Endothelial cell of umbilical vein (primary cell): ENCODE results near the gene ADARB2. TPM values are rescaled to one million over a fixed set of nuclear protein-coding genes. Genes with fewer than 3 reads are reported as not detected.

Experiments
- BruUV-seq: library from RNA; stranded (reverse); fragments of 400-500 nt; replicated peaks from 2 replicates; lab custom pipeline; 2021; lab: Mats Ljungman, UMichigan
- CTCF ChIA-PET: fragments of 300-600, 350-600 bp; sonication (Branson Sonifier 250); formaldehyde crosslinking; loops from one replicate; lab custom pipeline; 2021; ENCODE audit warnings: antibody characterized with exemption, inconsistent platforms; lab: Charles Lee
- POLR2A ChIA-PET: fragments of 300-600, 350-600 bp; sonication (Branson Sonifier 250); formaldehyde crosslinking; loops from one replicate; lab custom pipeline; 2021; ENCODE audit warnings: antibody characterized with exemption, inconsistent platforms; lab: Charles Lee
- DNase-seq: peaks from one replicate; pipeline ENCODE4 v3.0.0-alpha.2; 2011; ENCODE audit warnings: low read depth, low spot score
- FAIRE-seq: peaks from 2 replicates; lab custom pipeline; 2011; peaks lifted over from hg19 to GRCh38; lab: Jason Lieb, UNC
- H2AFZ ChIP-seq: 2 replicates; pipeline ENCODE4 v1.6.0; 2012; ENCODE audit warnings: low read depth, low read length, control low read depth, inconsistent platforms
- H3K27ac ChIP-seq: 2 replicates; pipeline ENCODE4 v1.5.1; 2011; ENCODE audit warnings: low read depth, mild to moderate bottlenecking, control low read depth, low read length, moderate library complexity; ENCODE audit not compliant: insufficient read depth
- H3K27me3 ChIP-seq, 2 experiments: 2 replicates each; pipeline versions ENCODE4 v1.6.0 to v1.6.1; 2011; ENCODE audit warnings: low read length in 2 of 2, mixed read lengths in 1 of 2; ENCODE audit not compliant: control insufficient read depth in 2 of 2, insufficient read depth in 2 of 2
- H3K36me3 ChIP-seq, 2 experiments: 2 replicates in 1 of 2; 3 replicates in 1 of 2; pipeline ENCODE4 v1.5.1; 2011; ENCODE audit warnings: low read length in 2 of 2, mild to moderate bottlenecking in 1 of 2, moderate library complexity in 1 of 2; ENCODE audit not compliant: control insufficient read depth in 2 of 2, insufficient read depth in 2 of 2; ENCODE audit errors: extremely low read depth in 1 of 2
- H3K4me1 ChIP-seq: 3 replicates; pipeline ENCODE4 v1.5.1; 2011; ENCODE audit warnings: mild to moderate bottlenecking, low read length; ENCODE audit not compliant: control insufficient read depth, insufficient read depth; ENCODE audit errors: extremely low read depth
- H3K4me2 ChIP-seq: 2 replicates; pipeline ENCODE4 v1.6.1; 2011; ENCODE audit warnings: low read length, control low read depth, mixed read lengths; ENCODE audit not compliant: insufficient read depth
- H3K4me3 ChIP-seq, 3 experiments: fragments of 200-600 bp in 1 of 3; sonication (generic), shearing (Covaris generic) in 1 of 3; replicated peaks in 1 of 3; 2 replicates each; pipeline ENCODE4 v1.5.1; 2011 to 2016; ENCODE audit warnings: control low read depth in 3 of 3, low read length in 3 of 3, mild to moderate bottlenecking in 2 of 3, inconsistent platforms in 1 of 3, low read depth in 1 of 3, moderate library complexity in 1 of 3; ENCODE audit not compliant: insufficient read depth in 1 of 3
- H3K79me2 ChIP-seq: 2 replicates; pipeline ENCODE4 v1.6.0; 2012; ENCODE audit warnings: low read length, inconsistent platforms; ENCODE audit not compliant: control insufficient read depth, insufficient read depth
- H3K9ac ChIP-seq: replicated peaks from 2 replicates; pipeline ENCODE3; 2011; ENCODE audit warnings: low read length, control low read depth; ENCODE audit not compliant: insufficient read depth; ENCODE audit errors: extremely low read depth
- H3K9me1 ChIP-seq: replicated peaks from 3 replicates; pipeline ENCODE4 v1.6.0; 2011; ENCODE audit warnings: mild to moderate bottlenecking, low read length; ENCODE audit not compliant: control insufficient read depth, insufficient read depth; ENCODE audit errors: extremely low read depth
- H3K9me3 ChIP-seq: replicated peaks from 2 replicates; pipeline ENCODE4 v1.5.1; 2012; ENCODE audit warnings: low read length, inconsistent platforms; ENCODE audit not compliant: control insufficient read depth, insufficient read depth
- H4K20me1 ChIP-seq: replicated peaks from 2 replicates; pipeline ENCODE3; 2011; ENCODE audit warnings: mild to moderate bottlenecking, low read length; ENCODE audit not compliant: control insufficient read depth, insufficient read depth; ENCODE audit errors: extremely low read depth
- CTCF ChIP-seq, 2 donors: IDR thresholded peaks; 1 replicate in 1 of 2; 2 replicates in 1 of 2; pipeline ENCODE4 v1.5.1; 2011; ENCODE audit warnings: low read length in 2 of 2, mild to moderate bottlenecking in 2 of 2, moderate library complexity in 2 of 2, control low read depth in 1 of 2, inconsistent platforms in 1 of 2, low read depth in 1 of 2; ENCODE audit not compliant: insufficient read depth in 1 of 2; ENCODE audit errors: extremely low read depth in 1 of 2
- FOS ChIP-seq: IDR thresholded peaks from 2 replicates; pipeline ENCODE4 v1.6.1; 2011; ENCODE audit warnings: mild to moderate bottlenecking, low read length, moderate library complexity, borderline replicate concordance; ENCODE audit not compliant: insufficient read depth
- GATA2 ChIP-seq: IDR thresholded peaks from 2 replicates; pipeline ENCODE4 v1.7.0; 2011; ENCODE audit warnings: low read depth, mild to moderate bottlenecking, moderate library complexity, mixed read lengths, low read length; ENCODE audit not compliant: insufficient read length, insufficient read depth
- JUN ChIP-seq: IDR thresholded peaks from 2 replicates; pipeline ENCODE4 v1.6.1; 2011; ENCODE audit warnings: borderline replicate concordance, low read depth; ENCODE audit not compliant: insufficient read length, insufficient read depth
- MYC ChIP-seq: IDR thresholded peaks from one replicate; pipeline ENCODE4 v1.6.1; 2011; ENCODE audit warnings: mild to moderate bottlenecking, low read depth, low read length
- POLR2A ChIP-seq: IDR thresholded peaks from 2 replicates; pipeline ENCODE4 v1.6.1; 2012; ENCODE audit warnings: low read depth, mild to moderate bottlenecking, control low read depth, low read length
- POLR2AphosphoS5 ChIP-seq: IDR thresholded peaks from 2 replicates; pipeline ENCODE4 v1.6.1; 2012; ENCODE audit warnings: low read depth, mild to moderate bottlenecking, control low read depth, low read length, moderate library complexity; ENCODE audit not compliant: insufficient read depth
- dilution Hi-C: fragments of 300-500 bp; cut with MboI; formaldehyde crosslinking; loops from one replicate; pipeline ENCODE4 v1.15.0; 2019; ENCODE audit warnings: low sequenced_read_pairs; ENCODE audit not compliant: extremely low pct_ligation_motif_present
- intact Hi-C: fragments of 100-400 bp; cut with micrococcal nuclease; formaldehyde crosslinking; loops from one replicate; pipeline ENCODE4 v1.10.0; 2022
- polyA plus RNA-seq, 4 experiments: library from polyadenylated mRNA; depleted of rRNA in 3 of 4; stranded (reverse) in 3 of 4; unstranded in 1 of 4; fragments of >200 nt; gene quantifications; 2 replicates each; pipeline versions ENCODE4 v1.2.1 to v1.2.3, GENCODE V29; 2011 to 2012; ENCODE audit warnings: missing spikeins in 1 of 4
- total RNA-seq: library from RNA; stranded (reverse); gene quantifications from 2 replicates; pipeline ENCODE4 v1.2.3, GENCODE V29; 2021
- TF ChIP-seq, protein P1 (sequence below): IDR thresholded peaks from 2 replicates; pipeline ENCODE4 v1.6.1; 2011; ENCODE audit not compliant: insufficient read depth, insufficient read length

The ADARB2 gene
- total and polyA plus RNA-seq, 2 donors (not counting 3 experiments of a cell fraction or from before 2014, with no cell fraction given) = not detected

- intact Hi-C loops = no loop called here
- dilution Hi-C loops = no loop called here
- CTCF ChIA-PET = no interaction called here
- POLR2A ChIA-PET = no interaction called here
- no peaks in the 10 kb centered on the region for H3K79me2 ChIP-seq
- H3K4me1 ChIP-seq = no peaks in the 10 kb centered on the region
- FAIRE-seq (no peak), DNase-seq (no peak)
- no peaks in the 10 kb centered on the region for H3K27me3 ChIP-seq
- no peak overlapping the region for H3K4me2 ChIP-seq
- H3K27ac ChIP-seq = no peak overlapping the region
- H2AFZ ChIP-seq = no peak overlapping the region
- H3K9me1 ChIP-seq = no peaks in the 10 kb centered on the region
- BruUV-seq = no TSS peak
- no peak overlapping the region for H3K4me3 ChIP-seq
- H3K9me3 ChIP-seq = peaks cover 2% of the 10 kb centered on the region
- no peaks in the 10 kb centered on the region for H3K36me3 ChIP-seq
- TF ChIP-seq CTCF (IDR thresholded peaks at IDR 0.05; ENCODE audit: extremely low read depth in 1 of 2, insufficient read depth in 1 of 2, low read depth in 1 of 2, low read length in 2 of 2) (no peak), JUN (no peak), GATA2 (no peak), POLR2AphosphoS5 (no peak), FOS (no peak), MYC (no peak), POLR2A (no peak)
- TF ChIP-seq, protein P1, sequence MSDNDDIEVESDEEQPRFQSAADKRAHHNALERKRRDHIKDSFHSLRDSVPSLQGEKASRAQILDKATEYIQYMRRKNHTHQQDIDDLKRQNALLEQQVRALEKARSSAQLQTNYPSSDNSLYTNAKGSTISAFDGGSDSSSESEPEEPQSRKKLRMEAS = no peak
- H4K20me1 ChIP-seq = no peaks in the 10 kb centered on the region
- no peak overlapping the region for H3K9ac ChIP-seq
Observed at GRCh38 chr10:1380088-1380671, 357.1 kb downstream of the ADARB2 start.
